MCF 10A (cell line): ENCODE results near the gene COQ8B. TPM values are rescaled to one million over a fixed set of nuclear protein-coding genes. Genes with fewer than 3 reads are reported as not detected.
A peak's percentile ranks its signal among the peaks of the same experiment; 100 is the strongest.
"Not testable (repeated sequence)": the region's sequence is repeated elsewhere in the genome, so short reads cannot be mapped to it uniquely, and the experiment has no call there.

Experiments used
- BruUV-seq: library from RNA; stranded (reverse); fragments of 400-500 nt; replicated peaks from 2 replicates; lab custom pipeline; 2021; lab: Mats Ljungman, UMichigan
- CTCF ChIA-PET: fragments of 300-600 bp; sonication (Branson Sonifier 250); formaldehyde crosslinking; extraction: SDS; loops from one replicate; lab custom pipeline; 2021; ENCODE audit warnings: antibody characterized with exemption, inconsistent platforms; lab: Yijun Ruan, JAX
- POLR2A ChIA-PET: fragments of 300-600, 350-650 bp; sonication (Branson Sonifier 250); formaldehyde crosslinking; extraction: SDS; loops from one replicate; lab custom pipeline; 2020; ENCODE audit warnings: antibody characterized with exemption, inconsistent platforms; lab: Yijun Ruan, JAX
- DNase-seq: peaks from one replicate; pipeline ENCODE4 v3.0.0-alpha.2; 2018; ENCODE audit not compliant: unreplicated experiment
- H3K27ac Mint-ChIP-seq: one replicate; pipeline ENCODE4 v1.8.0; 2022; ENCODE audit warnings: mild to moderate bottlenecking, low read depth, mixed read lengths; ENCODE audit not compliant: unreplicated experiment
- H3K27me3 Mint-ChIP-seq: one replicate; pipeline ENCODE4 v1.8.0; 2022; ENCODE audit warnings: mixed read lengths; ENCODE audit not compliant: insufficient read depth, unreplicated experiment
- H3K36me3 Mint-ChIP-seq: one replicate; pipeline ENCODE4 v1.8.0; 2022; ENCODE audit warnings: mild to moderate bottlenecking, moderate library complexity, mixed read lengths; ENCODE audit not compliant: insufficient read depth, unreplicated experiment
- H3K4me1 Mint-ChIP-seq: one replicate; pipeline ENCODE4 v1.8.0; 2022; ENCODE audit warnings: mixed read lengths; ENCODE audit not compliant: insufficient read depth, unreplicated experiment
- H3K4me3 Mint-ChIP-seq: one replicate; pipeline ENCODE4 v1.8.0; 2022; ENCODE audit warnings: mild to moderate bottlenecking, moderate library complexity, mixed read lengths; ENCODE audit not compliant: unreplicated experiment
- H3K9me3 Mint-ChIP-seq: one replicate; pipeline ENCODE4 v1.8.0; 2022; ENCODE audit warnings: mixed read lengths; ENCODE audit not compliant: unreplicated experiment
- CTCF ChIP-seq: fragments of 200-600 bp; IDR thresholded peaks from one replicate; pipeline ENCODE4 v1.8.0; 2022; ENCODE audit warnings: antibody characterized with exemption, mild to moderate bottlenecking; ENCODE audit not compliant: unreplicated experiment
- intact Hi-C: fragments of 100-400 bp; cut with micrococcal nuclease; formaldehyde crosslinking; loops from 2 replicates; pipeline ENCODE4 v1.14.1; 2022
- total RNA-seq: library from RNA; stranded (reverse); gene quantifications from 2 replicates; pipeline ENCODE4 v1.2.3, GENCODE V29; 2022

Gene COQ8B
- total RNA-seq, 1 experiment from 2014 or later, result 46.7 TPM

- BruUV-seq, result no TSS peak
- DNase-seq, result no peak
- POLR2A ChIA-PET, result interaction anchor here (0.6 to 1.9 kb wide), 2 partner anchors 91 to 101 kb away, joined by 4 to 5 read pairs; partner anchors contain the start of genes ACTMAP and SNRPA
- Mint-ChIP-seq H3K27me3 (no peaks in the 10 kb centered on the region), H3K4me3 (no peak overlapping the region), H3K27ac (no peak overlapping the region), H3K9me3 (no peaks in the 10 kb centered on the region), H3K4me1 (peaks cover 7% of the 10 kb centered on the region), H3K36me3 (no peaks in the 10 kb centered on the region)
- TF ChIP-seq CTCF, result no peak
- CTCF ChIA-PET, result interaction anchor here (1.2 kb wide), 1 partner anchor 62 kb away, joined by 3 read pairs; no protein-coding TSS in a partner anchor
- intact Hi-C loops, result no loop called here
These were observed 57.1 kb downstream of the COQ8B start for GRCh38 chr19:40659566-40659965.

- POLR2A ChIA-PET, result interaction anchor here (0.6 to 1.9 kb wide), 2 partner anchors 91 to 552 kb away, joined by 5 read pairs; partner anchors contain the start of genes ACTMAP and SNRPA
These were observed 57.6 kb downstream of the COQ8B start for GRCh38 chr19:40659116-40659515.

GRCh38 chr19:40658031-40658430 is 58.7 kb downstream of the COQ8B start:
- Mint-ChIP-seq H3K4me3 (no peak overlapping the region), H3K27ac (no peak overlapping the region), H3K9me3 (no peaks in the 10 kb centered on the region), H3K36me3 (no peaks in the 10 kb centered on the region), H3K27me3 (no peaks in the 10 kb centered on the region), H3K4me1 (no peaks in the 10 kb centered on the region)
- no peak for DNase-seq
- no TSS peak for BruUV-seq
- intact Hi-C loops, result no loop called here
- ChIA-PET POLR2A (no interaction called here), CTCF (interaction anchor here (0.5 to 1.2 kb wide), 7 partner anchors 23 to 317 kb away, joined by 3 to 13 read pairs (median 3); no protein-coding TSS in a partner anchor)
- TF ChIP-seq CTCF, result no peak

More at GRCh38 chr19:40659116-40659515, 57.6 kb downstream of the COQ8B start:
- Mint-ChIP-seq H3K9me3 (no peaks in the 10 kb centered on the region), H3K4me3 (no peak overlapping the region), H3K4me1 (peaks cover 7% of the 10 kb centered on the region), H3K36me3 (no peaks in the 10 kb centered on the region), H3K27me3 (no peaks in the 10 kb centered on the region), H3K27ac (no peak overlapping the region)
- BruUV-seq, result no TSS peak
- CTCF ChIA-PET, result no interaction called here
- DNase-seq, result no peak
- intact Hi-C loops, result no loop called here
- no peak for TF ChIP-seq CTCF

GRCh38 chr19:40655684-40656083 is 61.0 kb downstream of the COQ8B start:
- DNase-seq, H3K27me3 Mint-ChIP-seq, H3K9me3 Mint-ChIP-seq, intact Hi-C loops, BruUV-seq, POLR2A ChIA-PET, H3K27ac Mint-ChIP-seq, H3K4me3 Mint-ChIP-seq, CTCF ChIA-PET, H3K36me3 Mint-ChIP-seq: not testable (repeated sequence)
- H3K4me1 Mint-ChIP-seq, result peaks cover 12% of the 10 kb centered on the region

GRCh38 chr19:40652303-40652702 is 64.4 kb downstream of the COQ8B start:
- H3K4me3 Mint-ChIP-seq, DNase-seq, H3K9me3 Mint-ChIP-seq, BruUV-seq, H3K36me3 Mint-ChIP-seq, H3K27me3 Mint-ChIP-seq, intact Hi-C loops, POLR2A ChIA-PET: not testable (repeated sequence)
- peaks cover 16% of the 10 kb centered on the region for H3K4me1 Mint-ChIP-seq
- CTCF ChIA-PET, result interaction anchor here (0.5 to 1.8 kb wide), 2 partner anchors 18 to 101 kb away, joined by 6 to 8 read pairs; no protein-coding TSS in a partner anchor
- H3K27ac Mint-ChIP-seq, result peak overlapping the region; percentile 19
